ENCODE data around the gene ZNF428. TPM values are rescaled to one million over a fixed set of nuclear protein-coding genes. Genes with fewer than 3 reads are reported as not detected.

The ZNF428 gene
- polyA plus RNA-seq, 3 donors: 3.8 to 5.6 (median 3.9) TPM

DNA sequence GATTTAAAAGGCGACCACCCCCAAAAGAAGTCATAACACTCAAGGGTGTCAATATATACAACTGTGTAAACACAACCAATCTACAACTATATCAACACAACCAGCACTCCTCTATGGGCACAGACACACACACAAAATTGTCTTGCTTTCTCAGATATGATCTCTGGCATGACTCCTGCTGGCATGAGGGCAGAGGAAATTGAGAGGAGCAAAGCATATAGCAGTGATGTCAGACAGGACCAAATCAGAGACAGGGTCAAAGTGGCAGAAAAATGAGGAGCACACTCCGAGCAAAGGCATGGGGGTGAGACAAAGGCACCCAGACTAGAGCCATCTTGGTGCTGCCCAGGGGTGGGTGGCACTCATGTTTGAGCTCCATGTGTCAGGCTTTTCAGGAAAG is 33.1 kb downstream of the ZNF428 start:
- H3K27me3 Mint-ChIP-seq (ENCODE audit: low read depth in 3 of 3): peaks cover 0 to 3% (median 0%) of the 10 kb centered on the region in 3 donors
- WGBS (ENCODE audit: insufficient coverage): 80% methylated on average over 2 of the region's 2 CpGs
- intact Hi-C loops (cut with micrococcal nuclease): no loop called here
- Histone ChIP-seq H3K79me2 (ENCODE audit: insufficient read depth, low read length) (no peaks in the 10 kb centered on the region), H3K4me2 (replicated peaks; ENCODE audit: extremely low read depth, low read length, poor library complexity, severe bottlenecking) (no peak overlapping the region), H3K4me1 (ENCODE audit: control insufficient read depth in 1 of 2, insufficient read depth in 2 of 2, low read length in 2 of 2) (peaks cover 8 to 13% of the 10 kb centered on the region in 2 donors), H3K27ac (ENCODE audit: low read depth in 1 of 2, low read length in 2 of 2) (no peak overlapping the region), H2AFZ (ENCODE audit: insufficient read depth, low read depth, low read length, poor library complexity, severe bottlenecking) (no peak overlapping the region), H4K20me1 (ENCODE audit: insufficient read depth, low read length) (peaks cover 3% of the 10 kb centered on the region), H3K36me3 (replicated peaks in 1 of 2; ENCODE audit: control insufficient read depth in 1 of 2, insufficient read depth in 2 of 2, low read length in 2 of 2) (peaks cover 9% of the 10 kb centered on the region in 2 donors), H3K27me3 (ENCODE audit: control insufficient read depth in 2 of 2, insufficient read depth in 2 of 2, low read length in 2 of 2) (no peaks in the 10 kb centered on the region), H3K4me3 (replicated peaks in 1 of 3; ENCODE audit: low read depth in 2 of 3, low read length in 3 of 3) (no peak overlapping the region), H3K9ac (ENCODE audit: insufficient read depth, low read length, poor library complexity, severe bottlenecking) (no peak overlapping the region), H3K9me3 (replicated peaks in 1 of 2; ENCODE audit: control insufficient read depth in 1 of 2, insufficient read depth in 1 of 2, low read length in 2 of 2) (no peaks in the 10 kb centered on the region)
- H3K36me3 Mint-ChIP-seq: peaks cover 29 to 44% of the 10 kb centered on the region in 2 donors
- H3K4me3 Mint-ChIP-seq: no peak overlapping the region
- peak overlapping the region in 1 of 7 donors; percentile 0 for H3K27ac Mint-ChIP-seq
- peaks cover 17% of the 10 kb centered on the region for H3K4me1 Mint-ChIP-seq
- no peaks in the 10 kb centered on the region for H3K9me3 Mint-ChIP-seq
- TF ChIP-seq, protein P1, sequence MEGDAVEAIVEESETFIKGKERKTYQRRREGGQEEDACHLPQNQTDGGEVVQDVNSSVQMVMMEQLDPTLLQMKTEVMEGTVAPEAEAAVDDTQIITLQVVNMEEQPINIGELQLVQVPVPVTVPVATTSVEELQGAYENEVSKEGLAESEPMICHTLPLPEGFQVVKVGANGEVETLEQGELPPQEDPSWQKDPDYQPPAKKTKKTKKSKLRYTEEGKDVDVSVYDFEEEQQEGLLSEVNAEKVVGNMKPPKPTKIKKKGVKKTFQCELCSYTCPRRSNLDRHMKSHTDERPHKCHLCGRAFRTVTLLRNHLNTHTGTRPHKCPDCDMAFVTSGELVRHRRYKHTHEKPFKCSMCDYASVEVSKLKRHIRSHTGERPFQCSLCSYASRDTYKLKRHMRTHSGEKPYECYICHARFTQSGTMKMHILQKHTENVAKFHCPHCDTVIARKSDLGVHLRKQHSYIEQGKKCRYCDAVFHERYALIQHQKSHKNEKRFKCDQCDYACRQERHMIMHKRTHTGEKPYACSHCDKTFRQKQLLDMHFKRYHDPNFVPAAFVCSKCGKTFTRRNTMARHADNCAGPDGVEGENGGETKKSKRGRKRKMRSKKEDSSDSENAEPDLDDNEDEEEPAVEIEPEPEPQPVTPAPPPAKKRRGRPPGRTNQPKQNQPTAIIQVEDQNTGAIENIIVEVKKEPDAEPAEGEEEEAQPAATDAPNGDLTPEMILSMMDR (IDR thresholded peaks at IDR 0.05): no peak
- no peak for DNase-seq

GRCh38 chr19:43584484-43584883 is 34.9 kb downstream of the ZNF428 start:
- no peaks in the 10 kb centered on the region for H3K27me3 ChIP-seq (ENCODE audit: control insufficient read depth in 2 of 2, insufficient read depth in 2 of 2, low read length in 2 of 2)
- no peak for DNase-seq
- no peaks in the 10 kb centered on the region for H3K79me2 ChIP-seq (ENCODE audit: insufficient read depth, low read length)
- TF ChIP-seq, protein P1 (IDR thresholded peaks at IDR 0.05): no peak
- Mint-ChIP-seq H3K9me3 (no peaks in the 10 kb centered on the region), H3K36me3 (peaks cover 15 to 26% of the 10 kb centered on the region in 2 donors), H3K4me1 (peaks cover 33% of the 10 kb centered on the region), H3K27ac (peak overlapping the region; percentile 31 to 88 (median 76)), H3K4me3 (no peak overlapping the region), H3K27me3 (ENCODE audit: low read depth in 3 of 3) (no peaks in the 10 kb centered on the region)
- H3K4me3 ChIP-seq (replicated peaks in 1 of 3; ENCODE audit: low read depth in 2 of 3, low read length in 3 of 3): no peak overlapping the region
- H4K20me1 ChIP-seq (ENCODE audit: insufficient read depth, low read length): no peaks in the 10 kb centered on the region
- no peak overlapping the region for H3K9ac ChIP-seq (ENCODE audit: insufficient read depth, low read length, poor library complexity, severe bottlenecking)
- no CpG with 5 or more reads among the region's 1 CpG for WGBS (ENCODE audit: insufficient coverage)
- H3K36me3 ChIP-seq (replicated peaks in 1 of 2; ENCODE audit: control insufficient read depth in 1 of 2, insufficient read depth in 2 of 2, low read length in 2 of 2): peaks cover 0 to 6% of the 10 kb centered on the region in 2 donors
- peak overlapping the region; percentile 24 for H2AFZ ChIP-seq (ENCODE audit: insufficient read depth, low read depth, low read length, poor library complexity, severe bottlenecking)
- H3K4me2 ChIP-seq (replicated peaks; ENCODE audit: extremely low read depth, low read length, poor library complexity, severe bottlenecking): no peak overlapping the region
- peaks cover 26 to 29% of the 10 kb centered on the region in 2 donors for H3K4me1 ChIP-seq (ENCODE audit: control insufficient read depth in 1 of 2, insufficient read depth in 2 of 2, low read length in 2 of 2)
- intact Hi-C loops (cut with micrococcal nuclease): loop anchor here in 1 of 2 donors (5.0 kb wide), 1 partner anchor 52 kb away; the partner anchor contains the start of gene ZNF575
- peak overlapping the region in 1 of 2 donors; percentile 63 for H3K27ac ChIP-seq (ENCODE audit: low read depth in 1 of 2, low read length in 2 of 2)
- no peaks in the 10 kb centered on the region for H3K9me3 ChIP-seq (replicated peaks in 1 of 2; ENCODE audit: control insufficient read depth in 1 of 2, insufficient read depth in 1 of 2, low read length in 2 of 2)
